C4-2B (cell line): Measurements from ENCODE around the gene STEAP3.

Source experiments
- H3K27ac ChIP-seq: fragments of 450-650 bp; 2 replicates; pipeline ENCODE4 v1.5.1; 2017
- ZFX ChIP-seq: fragments of 450-650 bp; IDR thresholded peaks from 2 replicates; pipeline ENCODE4 v1.6.1; 2017
- TF ChIP-seq, protein P1 (sequence below): fragments of 450-650 bp; conservative IDR thresholded peaks from 2 replicates; pipeline ENCODE4 v1.5.1; 2017; ENCODE audit warnings: mild to moderate bottlenecking

STEAP3 gene

DNA sequence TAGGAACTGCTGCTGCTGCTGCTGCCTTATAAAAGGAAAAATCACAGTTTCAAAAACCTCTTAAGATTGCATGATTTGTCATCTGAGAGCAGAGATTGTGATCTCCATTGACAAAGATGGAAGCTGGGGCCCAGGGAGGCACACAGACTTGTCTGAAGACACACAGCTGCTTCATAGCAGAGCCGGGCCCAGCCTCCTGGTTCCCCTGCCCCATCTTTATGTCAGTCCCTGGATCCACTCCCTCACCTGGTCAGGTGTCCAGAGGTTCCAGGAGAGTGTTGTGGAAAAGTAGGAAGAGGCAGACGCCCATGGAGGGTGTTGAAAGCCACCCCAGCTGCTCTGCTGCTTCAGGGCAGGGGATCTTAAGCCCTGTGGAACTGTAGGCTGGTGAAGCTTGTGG, 20.0 kb downstream of the STEAP3 start:
- no peak for TF ChIP-seq ZFX
- TF ChIP-seq, protein P1, sequence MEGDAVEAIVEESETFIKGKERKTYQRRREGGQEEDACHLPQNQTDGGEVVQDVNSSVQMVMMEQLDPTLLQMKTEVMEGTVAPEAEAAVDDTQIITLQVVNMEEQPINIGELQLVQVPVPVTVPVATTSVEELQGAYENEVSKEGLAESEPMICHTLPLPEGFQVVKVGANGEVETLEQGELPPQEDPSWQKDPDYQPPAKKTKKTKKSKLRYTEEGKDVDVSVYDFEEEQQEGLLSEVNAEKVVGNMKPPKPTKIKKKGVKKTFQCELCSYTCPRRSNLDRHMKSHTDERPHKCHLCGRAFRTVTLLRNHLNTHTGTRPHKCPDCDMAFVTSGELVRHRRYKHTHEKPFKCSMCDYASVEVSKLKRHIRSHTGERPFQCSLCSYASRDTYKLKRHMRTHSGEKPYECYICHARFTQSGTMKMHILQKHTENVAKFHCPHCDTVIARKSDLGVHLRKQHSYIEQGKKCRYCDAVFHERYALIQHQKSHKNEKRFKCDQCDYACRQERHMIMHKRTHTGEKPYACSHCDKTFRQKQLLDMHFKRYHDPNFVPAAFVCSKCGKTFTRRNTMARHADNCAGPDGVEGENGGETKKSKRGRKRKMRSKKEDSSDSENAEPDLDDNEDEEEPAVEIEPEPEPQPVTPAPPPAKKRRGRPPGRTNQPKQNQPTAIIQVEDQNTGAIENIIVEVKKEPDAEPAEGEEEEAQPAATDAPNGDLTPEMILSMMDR = no peak

DNA sequence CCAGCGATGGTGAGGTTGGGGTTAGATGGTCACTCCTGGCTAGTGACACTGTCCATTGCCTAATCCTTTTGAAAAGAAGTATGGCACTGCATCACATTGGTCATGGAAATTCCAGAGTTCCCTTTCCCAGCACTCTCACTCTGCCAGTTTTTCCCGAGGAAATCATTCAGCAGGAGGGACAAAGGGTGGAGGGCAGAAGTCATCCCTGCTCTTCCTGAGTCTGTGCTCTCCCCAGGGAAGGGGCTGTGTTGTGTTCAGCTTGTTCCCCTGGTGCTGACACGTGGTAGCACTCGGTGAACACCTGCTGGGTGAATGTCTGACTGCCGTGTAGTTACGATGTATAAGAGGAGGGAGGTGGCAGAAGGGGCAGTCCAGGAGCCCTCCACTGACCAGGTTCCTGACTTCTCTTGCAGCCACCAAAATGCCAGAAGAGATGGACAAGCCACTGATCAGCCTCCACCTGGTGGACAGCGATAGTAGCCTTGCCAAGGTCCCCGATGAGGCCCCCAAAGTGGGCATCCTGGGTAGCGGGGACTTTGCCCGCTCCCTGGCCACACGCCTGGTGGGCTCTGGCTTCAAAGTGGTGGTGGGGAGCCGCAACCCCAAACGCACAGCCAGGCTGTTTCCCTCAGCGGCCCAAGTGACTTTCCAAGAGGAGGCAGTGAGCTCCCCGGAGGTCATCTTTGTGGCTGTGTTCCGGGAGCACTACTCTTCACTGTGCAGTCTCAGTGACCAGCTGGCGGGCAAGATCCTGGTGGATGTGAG, 21.6 kb downstream of the STEAP3 start:
- no peak for TF ChIP-seq ZFX
- TF ChIP-seq, protein P1 = no peak
- no peak overlapping the region for H3K27ac ChIP-seq

More for the DNA sequence above, 20.0 kb downstream of the STEAP3 start:
- H3K27ac ChIP-seq = no peak overlapping the region

DNA sequence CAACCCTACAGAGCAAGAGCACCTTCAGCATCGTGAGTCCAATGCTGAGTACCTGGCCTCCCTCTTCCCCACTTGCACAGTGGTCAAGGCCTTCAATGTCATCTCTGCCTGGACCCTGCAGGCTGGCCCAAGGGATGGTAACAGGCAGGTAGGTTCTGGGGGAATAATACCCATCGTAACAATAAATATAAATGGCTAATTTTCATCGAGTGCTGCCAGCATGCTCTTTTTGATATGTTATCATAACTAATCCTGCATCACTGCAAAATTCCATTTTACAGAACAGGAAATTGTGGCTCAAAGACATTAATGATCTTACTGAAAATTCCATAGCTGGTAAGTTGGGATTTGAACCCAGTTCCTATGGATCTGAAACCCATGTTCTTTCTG, 22.2 kb downstream of the STEAP3 start:
- TF ChIP-seq, protein P1 = no peak
- TF ChIP-seq ZFX = no peak
- H3K27ac ChIP-seq = no peak overlapping the region

DNA sequence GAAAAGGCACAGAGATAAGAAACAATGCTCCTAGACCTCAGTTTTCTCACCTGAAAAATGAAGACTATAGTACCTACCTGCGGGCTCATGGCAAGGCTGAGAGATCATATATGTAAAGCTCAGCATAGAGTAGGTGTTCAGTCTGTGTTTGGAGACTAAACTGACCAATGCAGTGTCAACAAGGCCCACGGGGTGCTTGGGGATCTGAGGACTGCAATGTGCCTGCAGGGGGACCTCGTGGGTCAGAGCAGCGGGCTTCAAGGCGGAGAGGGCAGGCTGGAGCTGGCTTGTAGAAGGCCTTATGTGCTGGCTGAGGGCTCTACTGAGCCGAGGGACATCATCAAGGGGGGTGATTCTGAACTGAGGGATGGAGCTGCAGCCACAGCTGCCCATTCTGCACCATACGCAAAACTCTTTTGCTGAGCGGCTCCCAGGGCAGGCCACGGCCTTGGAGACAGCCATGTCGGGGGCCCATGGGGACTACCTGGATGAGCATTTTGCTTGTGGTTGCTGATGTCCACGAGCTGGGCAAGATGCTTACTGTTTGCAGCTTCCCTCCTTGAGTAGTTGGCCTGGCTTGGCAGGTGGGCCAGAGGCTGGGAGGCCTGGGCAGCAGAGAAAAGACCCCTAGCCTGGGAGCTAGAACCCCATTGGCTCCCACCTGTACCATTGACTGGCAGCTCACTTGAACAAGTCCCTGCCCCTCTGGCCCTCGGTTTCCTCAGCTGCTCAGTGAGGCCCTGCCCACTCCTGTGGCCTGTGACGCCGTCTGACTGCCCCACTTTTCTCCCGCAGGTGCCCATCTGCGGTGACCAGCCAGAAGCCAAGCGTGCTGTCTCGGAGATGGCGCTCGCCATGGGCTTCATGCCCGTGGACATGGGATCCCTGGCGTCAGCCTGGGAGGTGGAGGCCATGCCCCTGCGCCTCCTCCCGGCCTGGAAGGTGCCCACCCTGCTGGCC, 23.5 kb downstream of the STEAP3 start:
- TF ChIP-seq ZFX = no peak
- TF ChIP-seq, protein P1 = no peak
- no peak overlapping the region for H3K27ac ChIP-seq

DNA sequence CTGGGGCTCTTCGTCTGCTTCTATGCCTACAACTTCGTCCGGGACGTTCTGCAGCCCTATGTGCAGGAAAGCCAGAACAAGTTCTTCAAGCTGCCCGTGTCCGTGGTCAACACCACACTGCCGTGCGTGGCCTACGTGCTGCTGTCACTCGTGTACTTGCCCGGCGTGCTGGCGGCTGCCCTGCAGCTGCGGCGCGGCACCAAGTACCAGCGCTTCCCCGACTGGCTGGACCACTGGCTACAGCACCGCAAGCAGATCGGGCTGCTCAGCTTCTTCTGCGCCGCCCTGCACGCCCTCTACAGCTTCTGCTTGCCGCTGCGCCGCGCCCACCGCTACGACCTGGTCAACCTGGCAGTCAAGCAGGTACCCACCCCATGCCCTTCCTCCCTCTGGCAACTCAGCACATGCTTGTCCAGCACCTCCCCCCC, 24.2 kb downstream of the STEAP3 start:
- no peak overlapping the region for H3K27ac ChIP-seq
- TF ChIP-seq, protein P1 = no peak
- TF ChIP-seq ZFX = no peak

DNA sequence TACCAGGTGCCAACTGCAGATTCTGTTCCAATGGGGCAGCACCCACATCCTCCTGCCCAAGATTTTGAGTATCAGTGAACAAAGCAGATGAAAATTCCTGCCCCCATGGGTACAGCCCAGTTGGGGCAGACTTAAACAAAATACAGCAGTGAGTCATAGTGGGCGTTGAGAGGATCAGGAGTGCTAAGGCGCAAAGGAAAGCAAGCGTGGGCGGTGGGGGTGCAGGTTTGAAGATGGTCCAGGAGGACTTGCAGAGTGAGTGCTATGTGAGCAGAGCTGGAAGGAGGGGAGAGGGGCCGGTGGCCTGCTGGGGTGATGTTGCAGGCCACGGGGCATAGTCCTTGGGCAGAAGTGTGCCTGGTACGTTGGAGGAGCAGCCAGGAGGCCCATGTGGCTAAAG, 24.7 kb downstream of the STEAP3 start:
- no peak for TF ChIP-seq ZFX
- TF ChIP-seq, protein P1 = no peak
- no peak overlapping the region for H3K27ac ChIP-seq

DNA sequence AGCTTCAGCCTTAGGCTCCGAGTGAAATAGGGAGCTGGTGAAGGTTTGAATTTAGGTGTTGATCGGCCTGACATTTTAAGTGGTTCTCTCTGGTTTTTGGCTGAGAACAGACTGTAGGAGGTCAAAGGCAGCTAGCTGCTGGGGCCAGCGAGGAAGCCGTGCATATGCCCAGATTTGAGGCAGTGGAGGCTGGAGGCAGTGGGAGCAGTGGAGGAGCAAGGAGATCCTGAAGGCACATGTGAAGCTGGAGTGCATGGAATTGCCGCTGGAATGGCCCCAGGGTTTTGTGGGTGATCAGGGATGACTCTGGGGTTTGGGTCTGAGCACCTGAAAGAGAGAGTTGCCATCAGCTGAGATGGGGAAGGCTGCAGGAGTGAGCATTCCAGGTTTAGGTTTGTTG, 25.1 kb downstream of the STEAP3 start:
- no peak overlapping the region for H3K27ac ChIP-seq
- TF ChIP-seq, protein P1 = no peak
- TF ChIP-seq ZFX = no peak
